GM21737 (cell line): ENCODE results near the gene ERP27.

Source experiments
- ATAC-seq: cut with Tn5 transposase; IDR thresholded peaks from one replicate; pipeline ENCODE4 v1.9.1; 2021; ENCODE audit warnings: mild to moderate bottlenecking, moderate library complexity; ENCODE audit not compliant: unreplicated experiment

ERP27 gene

GRCh38 chr12:14937014-14937413 lies 1.3 kb downstream of the ERP27 start:
- no peak for ATAC-seq

- ATAC-seq, result no peak
Observed at GRCh38 chr12:14936224-14936861, 2.0 kb downstream of the ERP27 start.

- ATAC-seq, result no peak
Observed at GRCh38 chr12:14935031-14935430, 3.3 kb downstream of the ERP27 start.

- ATAC-seq, result no peak
Observed at GRCh38 chr12:14934511-14934910, 3.8 kb downstream of the ERP27 start.

GRCh38 chr12:14931791-14932560 lies 6.4 kb downstream of the ERP27 start:
- ATAC-seq, result no peak

GRCh38 chr12:14931359-14931758 lies 7.0 kb downstream of the ERP27 start:
- no peak for ATAC-seq

- ATAC-seq, result no peak
Observed at GRCh38 chr12:14930299-14930698, 8.0 kb downstream of the ERP27 start.

- ATAC-seq, result no peak
Observed at GRCh38 chr12:14928931-14929330, 9.4 kb downstream of the ERP27 start.

- ATAC-seq, result no peak
Observed at GRCh38 chr12:14927267-14927666, 11.1 kb downstream of the ERP27 start.

- no peak for ATAC-seq
Observed at GRCh38 chr12:14924541-14924940, 13.8 kb downstream of the ERP27 start.

GRCh38 chr12:14923944-14924343 lies 14.4 kb downstream of the ERP27 start:
- no peak for ATAC-seq

- no peak for ATAC-seq
Observed at GRCh38 chr12:14921218-14921617, 17.1 kb downstream of the ERP27 start.

- no peak for ATAC-seq
Observed at GRCh38 chr12:14920475-14921126, 17.7 kb downstream of the ERP27 start.

- no peak for ATAC-seq
Observed at GRCh38 chr12:14919455-14919854, 18.9 kb downstream of the ERP27 start.

GRCh38 chr12:14915736-14916135 lies 22.6 kb downstream of the ERP27 start:
- no peak for ATAC-seq

GRCh38 chr12:14913381-14913781 lies 25.0 kb downstream of the ERP27 start:
- no peak for ATAC-seq

- no peak for ATAC-seq
Observed at GRCh38 chr12:14911131-14911530, 27.2 kb downstream of the ERP27 start.

GRCh38 chr12:14910090-14910915 lies 28.0 kb downstream of the ERP27 start:
- no peak for ATAC-seq

- ATAC-seq, result no peak
Observed at GRCh38 chr12:14907953-14908352, 30.4 kb downstream of the ERP27 start.

GRCh38 chr12:14906114-14906513 lies 32.2 kb downstream of the ERP27 start:
- no peak for ATAC-seq
